IMR-90 (cell line): Measurements from ENCODE around the gene IL2RG. TPM values are rescaled to one million over a fixed set of nuclear protein-coding genes. Genes with fewer than 3 reads are reported as not detected.

ENCODE experiments used
- ATAC-seq: fragments of 200-7000 bp; cut with Tn5 transposase; 2 replicates; pipeline ENCODE4 v1.9.1; 2020; ENCODE audit warnings: low read depth, mild to moderate bottlenecking, moderate library complexity
- BruUV-seq: library from RNA; stranded (reverse); fragments of 400-500 nt; replicated peaks from 2 replicates; lab custom pipeline; 2021; lab: Mats Ljungman, UMichigan
- CTCF ChIA-PET: fragments of 300-600 bp; formaldehyde crosslinking; extraction: SDS; loops from one replicate; lab custom pipeline; 2021; ENCODE audit warnings: antibody characterized with exemption; lab: Yijun Ruan, JAX
- POLR2A ChIA-PET: fragments of 300-600 bp; sonication (Branson Sonifier 250); formaldehyde crosslinking; loops from one replicate; lab custom pipeline; 2022; ENCODE audit warnings: antibody characterized with exemption; ENCODE audit not compliant: unreplicated experiment; lab: Charles Lee
- DNase-seq: peaks from one replicate; pipeline ENCODE4 v3.0.0; 2013
- H2AFZ ChIP-seq: replicated peaks from 2 replicates; pipeline ENCODE3; 2013; ENCODE audit warnings: low read length, mild to moderate bottlenecking; ENCODE audit not compliant: poor library complexity
- H2AK5ac ChIP-seq: 2 replicates; pipeline ENCODE4 v1.6.1; 2013; ENCODE audit warnings: low read depth, low read length, inconsistent platforms
- H2AK9ac ChIP-seq: replicated peaks from 2 replicates; pipeline ENCODE3; 2013; ENCODE audit warnings: mild to moderate bottlenecking, low read depth, low read length, moderate library complexity; ENCODE audit not compliant: poor library complexity
- H2BK120ac ChIP-seq: 2 replicates; pipeline ENCODE4 v1.6.1; 2013; ENCODE audit warnings: low read depth, low read length, inconsistent platforms
- H2BK15ac ChIP-seq: 3 replicates; pipeline ENCODE4 v1.6.1; 2013; ENCODE audit warnings: low read depth, low read length, inconsistent platforms
- H2BK20ac ChIP-seq: 2 replicates; pipeline ENCODE4 v1.6.1; 2013; ENCODE audit warnings: low read depth, mild to moderate bottlenecking, inconsistent platforms, low read length, moderate library complexity
- H2BK5ac ChIP-seq: 2 replicates; pipeline ENCODE4 v1.6.1; 2013; ENCODE audit warnings: mild to moderate bottlenecking, low read depth, low read length, inconsistent platforms; ENCODE audit not compliant: poor library complexity, severe bottlenecking
- H3K14ac ChIP-seq: replicated peaks from 2 replicates; pipeline ENCODE4 v1.6.1; 2013; ENCODE audit warnings: low read depth, low read length, inconsistent platforms
- H3K18ac ChIP-seq: 2 replicates; pipeline ENCODE4 v1.6.1; 2013; ENCODE audit warnings: low read depth, low read length, control low read depth
- H3K23ac ChIP-seq: 2 replicates; pipeline ENCODE4 v1.6.1; 2013; ENCODE audit warnings: low read depth, low read length, inconsistent platforms
- H3K27ac ChIP-seq: 2 replicates; pipeline ENCODE4 v1.5.1; 2013; ENCODE audit warnings: mild to moderate bottlenecking, control low read depth, low read length; ENCODE audit not compliant: insufficient read depth
- H3K27me3 ChIP-seq: 2 replicates; pipeline ENCODE4 v1.6.1; 2013; ENCODE audit warnings: low read length; ENCODE audit not compliant: control insufficient read depth, insufficient read depth
- H3K36me3 ChIP-seq: 2 replicates; pipeline ENCODE4 v1.6.1; 2013; ENCODE audit warnings: low read length, mixed read lengths; ENCODE audit not compliant: control insufficient read depth, insufficient read depth
- H3K4ac ChIP-seq: 2 replicates; pipeline ENCODE4 v1.6.1; 2013; ENCODE audit warnings: low read depth, low read length, inconsistent platforms
- H3K4me1 ChIP-seq: 2 replicates; pipeline ENCODE4 v1.6.1; 2013; ENCODE audit warnings: low read length, mixed read lengths; ENCODE audit not compliant: control insufficient read depth, insufficient read depth
- H3K4me2 ChIP-seq: 2 replicates; pipeline ENCODE4 v1.6.1; 2013; ENCODE audit warnings: low read depth, mild to moderate bottlenecking, control low read depth, low read length, moderate library complexity
- H3K4me3 ChIP-seq: 2 replicates; pipeline ENCODE4 v1.5.1; 2013; ENCODE audit warnings: low read depth, mild to moderate bottlenecking, control low read depth, low read length, moderate library complexity; ENCODE audit not compliant: insufficient read depth
- H3K56ac ChIP-seq: 2 replicates; pipeline ENCODE4 v1.6.1; 2013; ENCODE audit warnings: low read length, inconsistent platforms; ENCODE audit not compliant: insufficient read depth; ENCODE audit errors: extremely low read depth
- H3K79me1 ChIP-seq, 2 experiments: 2 replicates each; pipeline ENCODE4 v1.6.1; 2013; ENCODE audit warnings: low read length in 2 of 2, inconsistent platforms in 1 of 2, low read depth in 1 of 2
- H3K9ac ChIP-seq: 2 replicates; pipeline ENCODE4 v1.6.1; 2013; ENCODE audit warnings: low read depth, low read length, control low read depth
- H3K9me1 ChIP-seq: 2 replicates; pipeline ENCODE4 v1.6.1; 2013; ENCODE audit warnings: low read length, inconsistent platforms; ENCODE audit not compliant: insufficient read depth
- H3K9me3 ChIP-seq: 2 replicates; pipeline ENCODE4 v1.6.1; 2013; ENCODE audit warnings: low read length; ENCODE audit not compliant: control insufficient read depth, insufficient read depth
- H4K20me1 ChIP-seq: 2 replicates; pipeline ENCODE4 v1.6.1; 2013; ENCODE audit warnings: low read length, inconsistent platforms; ENCODE audit not compliant: insufficient read depth
- H4K5ac ChIP-seq: 2 replicates; pipeline ENCODE4 v1.6.1; 2013; ENCODE audit warnings: mild to moderate bottlenecking, low read depth, low read length, control low read depth
- H4K8ac ChIP-seq, 2 experiments: 2 replicates each; pipeline ENCODE4 v1.6.1; 2013; ENCODE audit warnings: low read depth in 2 of 2, low read length in 2 of 2, control low read depth in 1 of 2, inconsistent platforms in 1 of 2
- H4K91ac ChIP-seq: 2 replicates; pipeline ENCODE4 v1.6.1; 2013; ENCODE audit warnings: low read depth, low read length, inconsistent platforms; ENCODE audit not compliant: insufficient read depth
- BHLHE40 ChIP-seq: fragments of 150-350 bp; IDR thresholded peaks from 2 replicates; pipeline ENCODE4 v1.6.1; 2016; ENCODE audit warnings: mild to moderate bottlenecking, low read depth, low read length
- CTCF ChIP-seq: conservative IDR thresholded peaks from 2 replicates; pipeline ENCODE4 v1.5.1; 2012; ENCODE audit warnings: mild to moderate bottlenecking, low read depth, low read length, improper control_type of control experiment
- ELK1 ChIP-seq: fragments of 150-350 bp; IDR thresholded peaks from 2 replicates; pipeline ENCODE4 v1.6.1; 2016; ENCODE audit warnings: low read depth, mild to moderate bottlenecking, low read length, moderate library complexity, borderline replicate concordance
- MAFK ChIP-seq: IDR thresholded peaks from 2 replicates; pipeline ENCODE4 v1.6.1; 2012; ENCODE audit warnings: low read depth, low read length, improper control_type of control experiment
- MAZ ChIP-seq: IDR thresholded peaks from 2 replicates; pipeline ENCODE4 v1.6.1; 2012; ENCODE audit warnings: low read depth, mild to moderate bottlenecking, low read length, improper control_type of control experiment, moderate library complexity, borderline replicate concordance
- MXI1 ChIP-seq: IDR thresholded peaks from 2 replicates; pipeline ENCODE4 v1.6.1; 2012; ENCODE audit warnings: low read depth, mild to moderate bottlenecking, low read length, moderate library complexity, borderline replicate concordance
- NFE2L2 ChIP-seq: fragments of 150-350 bp; IDR thresholded peaks from 2 replicates; pipeline ENCODE4 v1.6.1; 2016; ENCODE audit warnings: low read depth, mild to moderate bottlenecking, low read length
- POLR2A ChIP-seq: IDR thresholded peaks from 2 replicates; pipeline ENCODE4 v1.6.1; 2012; ENCODE audit warnings: mild to moderate bottlenecking, low read depth, low read length
- RCOR1 ChIP-seq: IDR thresholded peaks from 2 replicates; pipeline ENCODE4 v1.6.1; 2012; ENCODE audit warnings: mild to moderate bottlenecking, low read length, improper control_type of control experiment; ENCODE audit not compliant: insufficient replicate concordance
- RFX5 ChIP-seq: IDR thresholded peaks from 2 replicates; pipeline ENCODE4 v1.8.0; 2012; ENCODE audit warnings: low read depth, mild to moderate bottlenecking, low read length, moderate library complexity
- SMC3 ChIP-seq: fragments of 150-350 bp; IDR thresholded peaks from 2 replicates; pipeline ENCODE4 v1.6.1; 2016; ENCODE audit warnings: low read depth, mild to moderate bottlenecking, antibody characterized with exemption, low read length, moderate library complexity
- USF2 ChIP-seq: fragments of 150-350 bp; IDR thresholded peaks from 2 replicates; pipeline ENCODE4 v1.6.1; 2017; ENCODE audit warnings: mild to moderate bottlenecking, antibody characterized with exemption, low read length, low read depth
- WGBS, 2 experiments: methylation state at CpG; one replicate each; pipeline versions ENCODE4 v1.1.5 to v1.1.7; 2013; ENCODE audit warnings: missing lambda C conversion rate in 2 of 2; ENCODE audit not compliant: insufficient read length in 1 of 2; ENCODE audit errors: extremely low coverage in 2 of 2; 5-methylcytosine and 5-hydroxymethylcytosine counted together
- dilution Hi-C: fragments of 300-500 bp; cut with HindIII; formaldehyde crosslinking; loops from one replicate; pipeline ENCODE4 v1.14.3; 2018; ENCODE audit warnings: low sequenced_read_pairs; ENCODE audit not compliant: unreplicated experiment
- in situ Hi-C: fragments of 300-500 bp; cut with MboI; formaldehyde crosslinking; loops from 3 replicates; pipeline ENCODE4 v1.14.3; 2019; ENCODE audit warnings: low sequenced_read_pairs, inconsistent platforms, mixed read lengths
- intact Hi-C: fragments of 100-400 bp; cut with micrococcal nuclease; formaldehyde crosslinking; loops from 2 replicates; pipeline ENCODE4 v1.10.0; 2022
- polyA plus RNA-seq, 3 experiments: library from polyadenylated mRNA; depleted of rRNA; stranded (reverse); fragments of >200 nt; gene quantifications; 2 replicates each; pipeline ENCODE4 v1.2.3, GENCODE V29; 2012; ENCODE audit warnings: low replicate concordance in 1 of 3
- total RNA-seq: library from RNA; depleted of rRNA; stranded (reverse); fragments of >200 nt; gene quantifications from 2 replicates; pipeline ENCODE4 v1.2.3, GENCODE V29; 2012

IL2RG gene
- total and polyA plus RNA-seq, 2 of the 4 experiments (the other 2 are of a cell fraction): not detected

- ATAC-seq (peak; percentile 99), DNase-seq (peak; percentile 94)
- 75% methylated on average over 4 of the region's 73 CpGs; no CpG with 5 or more reads in 1 of the 2 experiments for WGBS, 2 experiments
- H2BK15ac ChIP-seq: peak within 1 kb of the TSS; percentile 42; the same call in 1 of the 3 replicates
- H3K9me3 ChIP-seq: no peaks in the 10 kb centered on the region
- H4K5ac ChIP-seq: peak within 1 kb of the TSS; percentile 91
- H4K91ac ChIP-seq: peak within 1 kb of the TSS; percentile 60
- CTCF ChIA-PET: no interaction called here
- peaks cover 2% of the 10 kb centered on the region; the same call in 1 of the 2 replicates for H3K36me3 ChIP-seq
- intact Hi-C loops (loop anchor here (2.0 to 5.0 kb wide), 2 partner anchors 29 to 59 kb away; no protein-coding TSS in a partner anchor), dilution Hi-C loops (no loop called here), in situ Hi-C loops (no loop called here)
- peak within 1 kb of the TSS; percentile 43; the same call in 1 of the 2 replicates for H2BK120ac ChIP-seq
- peak within 1 kb of the TSS; percentile 66 for H2AK9ac ChIP-seq
- H2AK5ac ChIP-seq: peak within 1 kb of the TSS; percentile 10; the same call in 1 of the 2 replicates
- H3K27me3 ChIP-seq: peaks cover 1% of the 10 kb centered on the region
- peak within 1 kb of the TSS; percentile 89 to 97 for H4K8ac ChIP-seq
- no peaks in the 10 kb centered on the region for H4K20me1 ChIP-seq
- H3K27ac ChIP-seq: peak within 1 kb of the TSS; percentile 91
- peak within 1 kb of the TSS; percentile 86 for H3K14ac ChIP-seq
- peak within 1 kb of the TSS; percentile 40 for H3K18ac ChIP-seq
- H3K4ac ChIP-seq: peak within 1 kb of the TSS; percentile 64
- H2BK20ac ChIP-seq: no peak within 1 kb of the TSS
- no peaks in the 10 kb centered on the region for H3K4me1 ChIP-seq
- H3K4me3 ChIP-seq: peak within 1 kb of the TSS; percentile 85
- POLR2A ChIA-PET: interaction anchor here (0.6 kb wide), 1 partner anchor 268 kb away, joined by 5 read pairs; no protein-coding TSS in a partner anchor
- peak within 1 kb of the TSS; percentile 88 for H3K23ac ChIP-seq
- H3K4me2 ChIP-seq: peak within 1 kb of the TSS; percentile 89
- H3K56ac ChIP-seq: peak within 1 kb of the TSS; percentile 72
- H3K9ac ChIP-seq: peak within 1 kb of the TSS; percentile 75
- peak within 1 kb of the TSS; percentile 86 for H2BK5ac ChIP-seq
- no peaks in the 10 kb centered on the region for H3K79me1 ChIP-seq
- BruUV-seq: no TSS peak
- H3K9me1 ChIP-seq: no peaks in the 10 kb centered on the region
- H2AFZ ChIP-seq: peak within 1 kb of the TSS; percentile 90
- TF ChIP-seq POLR2A (peak; percentile 34; the same call in 1 of the 2 replicates), RFX5 (peak; percentile 75), RCOR1 (no peak), ELK1 (0 out of 2 replicates have a peak, but pooled peaks have one; percentile 60), SMC3 (no peak), NFE2L2 (no peak), MAFK (no peak), MAZ (peak; percentile 73), CTCF (no peak), USF2 (peak; percentile 39; the same call in 1 of the 2 replicates), MXI1 (no peak), BHLHE40 (peak; percentile 94)
Observed at GRCh38 chrX:71068044-71068918, 43.1 kb downstream of the IL2RG start, which contains the start of gene SNX12. TSS of gene SNX12 (minus strand) at chrX:71068334. CDS start at chrX:71068306, 28 bp downstream.
